Amygdala (tissue), 56 donors: Measurements from ENCODE around the gene SLC37A4.
"Not testable (repeated sequence)": the region's sequence is repeated elsewhere in the genome, so short reads cannot be mapped to it uniquely, and the experiment has no call there.

Experiments
- DNase-seq, 56 donors: peaks; one replicate each; lab custom pipeline; 2025; lab: John Stamatoyannopoulos, UW

Gene SLC37A4

DNA sequence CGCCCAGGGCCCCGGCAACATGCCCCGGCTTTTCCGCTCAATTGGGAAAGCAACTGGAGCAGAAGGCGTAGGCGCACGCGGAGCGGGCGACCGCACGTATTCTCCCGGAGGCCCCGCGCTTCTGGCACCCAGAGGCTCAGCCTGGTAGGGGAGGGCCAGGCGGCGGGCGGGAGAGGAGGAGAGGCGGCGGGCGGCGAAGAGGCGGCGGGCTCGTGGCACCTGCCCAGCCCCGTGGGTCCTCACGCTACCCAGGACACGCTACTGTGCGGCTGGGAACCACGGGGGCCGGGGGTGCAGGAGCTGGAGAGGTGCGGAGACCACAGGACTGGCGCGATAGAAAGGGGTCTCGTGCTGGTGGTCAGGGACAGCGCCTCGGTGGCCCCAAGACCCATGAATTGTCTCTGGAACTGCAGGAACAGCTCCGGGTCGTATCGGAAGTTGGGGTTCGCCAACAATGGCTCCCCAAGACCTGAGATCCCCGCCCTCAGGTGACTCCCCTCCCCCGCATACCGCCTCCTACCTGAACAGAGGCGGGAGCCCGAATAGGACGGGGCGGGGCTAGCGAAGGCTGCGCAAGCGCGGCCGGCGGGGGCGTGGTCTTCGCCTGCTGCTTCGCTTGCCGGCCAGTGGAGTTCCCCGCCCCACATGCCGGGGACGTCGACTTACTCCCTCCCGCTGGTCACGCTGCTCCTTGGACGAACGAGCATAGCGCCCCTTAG is at the start of gene SLC37A4:
Gene SLC37A4 (minus strand): TSS at position 549 of the 719 bp plus-strand sequence.
- peak; percentile 49 to 99 (median 93) for DNase-seq

DNA sequence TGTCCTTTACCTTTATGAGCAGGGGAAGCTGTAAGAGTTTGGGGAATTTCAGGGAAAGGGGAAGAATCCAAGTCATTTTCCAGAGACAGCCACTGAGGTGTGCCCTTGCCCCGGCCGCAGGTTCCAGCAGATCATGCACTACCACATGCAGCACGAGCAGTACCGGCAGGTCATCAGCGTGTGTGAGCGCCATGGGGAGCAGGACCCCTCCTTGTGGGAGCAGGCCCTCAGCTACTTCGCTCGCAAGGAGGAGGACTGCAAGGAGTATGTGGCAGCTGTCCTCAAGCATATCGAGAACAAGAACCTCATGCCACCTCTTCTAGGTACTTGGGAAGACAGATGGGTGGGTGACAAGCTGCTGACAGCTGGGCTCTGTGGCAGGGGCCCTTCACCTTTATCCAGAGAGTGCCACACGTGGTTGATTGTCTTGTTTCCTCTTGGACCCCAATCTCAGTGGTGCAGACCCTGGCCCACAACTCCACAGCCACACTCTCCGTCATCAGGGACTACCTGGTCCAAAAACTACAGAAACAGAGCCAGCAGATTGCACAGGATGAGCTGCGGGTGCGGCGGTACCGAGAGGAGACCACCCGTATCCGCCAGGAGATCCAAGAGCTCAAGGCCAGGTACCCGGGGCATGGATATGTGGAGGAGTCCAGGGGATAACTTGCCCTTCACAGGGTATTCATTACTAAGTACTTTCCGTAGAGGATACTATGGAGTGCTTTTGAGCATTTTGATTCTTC is 48.2 kb upstream of the SLC37A4 start:
- DNase-seq, result no peak

DNA sequence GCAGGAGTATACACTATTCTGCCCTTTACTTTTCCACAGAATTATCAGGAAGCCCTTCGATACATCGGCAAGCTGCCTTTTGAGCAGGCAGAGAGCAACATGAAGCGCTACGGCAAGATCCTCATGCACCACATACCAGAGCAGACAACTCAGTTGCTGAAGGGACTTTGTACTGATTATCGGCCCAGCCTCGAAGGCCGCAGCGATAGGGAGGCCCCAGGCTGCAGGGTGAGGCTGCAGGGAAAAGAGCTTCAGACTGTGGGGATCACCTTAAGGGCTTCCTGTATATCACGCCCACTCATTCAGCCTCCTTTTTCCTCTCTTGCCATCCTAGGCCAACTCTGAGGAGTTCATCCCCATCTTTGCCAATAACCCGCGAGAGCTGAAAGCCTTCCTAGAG is 47.2 kb upstream of the SLC37A4 start:
- DNase-seq, result no peak

GRCh38 chr11:119067371-119068222 is 36.9 kb upstream of the SLC37A4 start, which contains the start of gene VPS11:
VPS11 (plus strand) TSS chr11:119067818; CDS start chr11:119067824, 6 bp downstream.
- peak; percentile 80 to 97 (median 92) for DNase-seq

DNA sequence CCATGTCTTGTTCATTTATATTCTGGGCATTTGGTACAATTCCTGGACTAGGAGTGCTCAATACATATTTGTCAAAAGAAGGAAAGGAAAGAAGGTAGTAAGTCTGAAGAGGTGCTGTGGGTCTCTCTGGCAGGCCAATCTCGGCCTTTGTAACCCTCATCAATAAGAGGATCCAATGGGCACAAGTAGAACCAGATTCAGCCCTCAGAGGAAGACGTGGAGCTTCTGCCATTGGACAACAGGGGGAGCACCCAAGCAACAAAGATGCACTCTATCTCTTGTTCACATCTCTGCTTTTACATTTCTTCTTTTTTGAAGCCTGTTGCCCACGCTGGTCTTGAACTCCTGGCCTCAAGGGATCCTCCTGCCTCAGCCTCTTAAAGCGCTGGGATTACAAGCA is 34.7 kb upstream of the SLC37A4 start:
- DNase-seq, result peak in 1 of 56 donors; percentile 3

DNA sequence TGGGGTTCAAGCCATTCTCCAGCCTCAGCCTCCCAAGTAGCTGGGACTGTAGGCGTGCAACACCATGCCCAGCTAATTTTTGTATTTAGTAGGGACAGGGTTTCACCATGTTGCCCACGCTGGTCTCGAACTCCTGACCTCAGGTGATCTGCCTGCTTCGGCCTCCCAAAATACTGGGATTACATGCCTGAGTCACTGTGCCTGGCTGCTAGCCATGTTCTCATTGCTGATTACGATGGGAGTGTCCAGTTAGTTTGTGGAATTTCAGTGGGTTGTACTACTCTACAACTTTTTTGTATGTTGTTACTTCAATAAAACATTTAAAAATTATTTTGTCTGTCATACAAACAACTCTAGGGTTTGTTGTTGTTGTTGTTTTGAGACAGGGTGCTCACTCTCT is 32.1 kb upstream of the SLC37A4 start:
- no peak for DNase-seq

DNA sequence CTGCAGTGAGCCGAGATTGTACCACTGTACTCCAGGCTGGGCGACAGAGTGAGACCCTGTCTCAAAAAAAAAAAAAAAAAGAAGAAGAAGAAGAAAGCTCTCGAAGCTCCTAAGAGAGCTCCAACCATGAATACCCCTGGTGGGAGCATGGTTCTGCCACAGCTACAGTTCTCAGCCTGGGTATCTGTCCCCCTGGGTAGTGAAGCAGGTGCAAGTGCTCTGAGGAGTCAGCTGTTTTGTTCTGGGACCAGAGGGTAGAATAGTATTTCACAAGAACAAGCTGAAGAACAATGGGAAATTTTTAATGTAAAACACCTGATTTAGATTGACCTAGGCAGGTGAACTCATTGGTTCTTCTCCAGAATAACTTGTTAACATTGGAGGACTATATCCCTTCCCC is 30.6 kb upstream of the SLC37A4 start:
- no peak for DNase-seq

DNA sequence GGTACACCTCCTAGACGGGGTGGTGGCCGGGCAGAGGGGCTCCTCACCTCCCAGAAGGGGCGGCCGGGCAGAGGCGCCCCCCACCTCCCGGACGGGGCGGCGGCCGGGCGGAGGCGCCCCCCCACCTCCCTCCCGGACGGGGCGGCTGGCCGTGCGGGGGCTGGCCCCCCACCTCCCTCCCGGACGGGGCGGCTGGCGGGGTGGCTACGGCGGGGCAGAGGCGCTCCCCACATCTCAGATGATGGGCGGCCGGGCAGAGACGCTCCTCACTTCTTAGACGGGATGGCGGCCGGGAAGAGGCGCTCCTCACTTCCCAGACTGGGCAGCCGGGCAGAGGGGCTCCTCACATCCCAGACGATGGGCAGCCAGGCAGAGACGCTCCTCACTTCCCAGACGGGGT is 28.5 kb upstream of the SLC37A4 start:
- DNase-seq, result not testable (repeated sequence)

DNA sequence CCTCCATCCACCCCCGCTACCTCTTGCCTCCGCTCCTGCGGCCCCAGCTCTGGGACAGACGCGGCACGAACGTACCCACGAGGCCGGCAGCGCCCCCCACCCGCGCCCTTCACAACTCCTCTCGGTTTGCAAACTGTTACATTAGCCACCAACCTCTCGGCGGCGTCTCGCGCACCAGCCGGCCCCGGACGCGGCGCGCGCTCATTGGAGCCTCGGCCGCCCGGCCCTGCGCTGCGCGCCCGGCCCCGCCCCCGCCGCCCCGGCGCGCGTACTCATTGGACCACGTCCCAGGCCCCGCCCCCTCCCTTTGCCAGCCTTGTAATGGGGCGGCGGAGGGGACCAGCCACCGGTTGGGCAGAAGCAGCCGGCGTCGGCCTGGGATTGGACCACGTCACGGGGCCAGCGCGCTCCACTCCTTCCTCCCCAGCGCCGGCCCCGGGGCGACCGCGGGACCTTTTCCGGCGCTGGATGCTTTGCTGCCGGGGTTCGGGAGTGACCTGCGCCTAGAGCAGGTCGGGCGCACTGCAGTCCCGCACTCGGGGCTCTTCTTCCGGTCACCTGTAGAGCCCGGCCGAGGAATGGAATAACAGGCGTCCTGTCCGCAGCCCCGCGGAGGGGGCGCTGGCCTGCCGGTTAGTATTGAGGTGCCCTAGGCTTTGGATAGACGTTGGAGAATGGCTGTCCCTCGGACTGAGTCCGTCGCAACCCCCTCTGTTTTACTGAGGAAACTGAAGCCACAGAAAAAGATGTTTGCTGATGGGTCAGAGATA is 26.5 kb upstream of the SLC37A4 start, which contains the start of gene HYOU1:
Gene HYOU1 (minus strand): TSS at position 206 of the 770 bp plus-strand sequence. CDS start 1,045 bp downstream, outside the sequence.
- peak; percentile 54 to 99 (median 94) for DNase-seq

- DNase-seq, result peak in 12 of 56 donors; percentile 15 to 61 (median 38)
Observed at GRCh38 chr11:119056421-119056999, 25.8 kb upstream of the SLC37A4 start.

DNA sequence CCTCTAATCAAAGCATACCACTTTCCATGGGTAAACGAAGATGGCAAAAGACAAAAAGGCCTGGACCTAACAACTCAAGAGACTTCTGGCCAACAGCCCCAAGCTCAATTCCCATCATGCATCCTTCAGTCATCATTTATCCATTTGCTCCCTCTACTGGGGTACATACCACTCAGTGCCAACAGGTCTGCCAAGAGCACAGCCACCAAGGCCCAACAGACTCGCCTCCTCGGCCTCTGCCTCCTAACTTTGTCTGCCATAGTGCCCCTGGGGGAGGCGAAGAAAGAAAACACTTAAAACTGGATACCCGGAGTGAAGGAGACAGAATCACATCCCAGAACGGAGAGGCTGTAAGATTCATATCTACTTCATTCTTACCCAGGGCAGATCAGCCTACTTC is 25.2 kb upstream of the SLC37A4 start:
- peak in 1 of 56 donors; percentile 7 for DNase-seq

DNA sequence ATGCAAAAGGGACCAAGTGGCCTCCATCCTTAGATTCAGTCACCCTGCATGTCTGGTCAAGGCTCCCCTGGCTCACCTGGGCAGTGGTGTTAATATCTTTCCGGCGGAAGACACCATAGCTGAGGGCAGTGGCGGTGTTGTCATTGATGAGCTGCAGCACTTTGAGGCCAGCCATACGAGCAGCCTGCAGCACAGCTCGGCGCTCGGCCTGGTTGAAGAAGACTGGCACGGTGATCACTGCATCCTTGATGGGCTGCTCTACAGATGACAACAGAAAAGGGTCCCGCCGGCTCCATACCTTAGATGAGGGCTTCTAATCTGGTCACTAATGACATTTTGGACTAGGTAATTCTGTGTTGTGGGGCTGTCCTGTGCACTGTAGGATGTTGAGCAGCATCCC is 23.7 kb upstream of the SLC37A4 start:
- DNase-seq, result no peak

DNA sequence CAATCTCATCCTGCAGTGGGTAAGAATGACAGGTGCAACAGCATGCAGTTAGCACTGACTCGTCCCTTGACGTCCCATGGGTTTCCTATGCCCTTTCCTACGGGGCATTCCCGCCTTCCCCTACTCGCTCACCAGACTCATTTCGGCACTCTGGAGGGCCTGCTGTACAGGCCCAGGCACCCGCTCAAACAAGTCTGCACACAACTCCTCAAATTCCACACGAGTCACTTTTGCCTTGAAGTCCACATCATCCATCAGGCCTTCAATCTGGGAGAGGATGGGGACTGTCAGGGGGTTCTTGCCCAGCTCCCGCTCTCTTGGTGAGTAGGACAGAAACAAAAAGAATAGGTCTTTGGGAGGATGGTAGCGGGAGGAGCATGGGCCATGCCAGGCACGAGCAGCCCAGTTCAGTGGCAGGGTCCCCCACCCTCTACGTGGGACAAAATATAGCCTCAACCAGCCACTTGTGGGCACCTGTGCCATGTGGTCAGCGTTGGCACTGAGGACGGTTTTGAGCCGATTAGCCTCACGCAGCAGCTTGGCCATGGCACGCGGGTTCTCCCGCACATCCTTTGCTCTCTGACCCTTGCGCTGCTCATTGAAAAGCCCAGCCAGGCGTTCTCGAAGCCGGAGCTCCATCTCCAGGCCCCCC is 21.6 kb upstream of the SLC37A4 start:
- DNase-seq, result no peak

DNA sequence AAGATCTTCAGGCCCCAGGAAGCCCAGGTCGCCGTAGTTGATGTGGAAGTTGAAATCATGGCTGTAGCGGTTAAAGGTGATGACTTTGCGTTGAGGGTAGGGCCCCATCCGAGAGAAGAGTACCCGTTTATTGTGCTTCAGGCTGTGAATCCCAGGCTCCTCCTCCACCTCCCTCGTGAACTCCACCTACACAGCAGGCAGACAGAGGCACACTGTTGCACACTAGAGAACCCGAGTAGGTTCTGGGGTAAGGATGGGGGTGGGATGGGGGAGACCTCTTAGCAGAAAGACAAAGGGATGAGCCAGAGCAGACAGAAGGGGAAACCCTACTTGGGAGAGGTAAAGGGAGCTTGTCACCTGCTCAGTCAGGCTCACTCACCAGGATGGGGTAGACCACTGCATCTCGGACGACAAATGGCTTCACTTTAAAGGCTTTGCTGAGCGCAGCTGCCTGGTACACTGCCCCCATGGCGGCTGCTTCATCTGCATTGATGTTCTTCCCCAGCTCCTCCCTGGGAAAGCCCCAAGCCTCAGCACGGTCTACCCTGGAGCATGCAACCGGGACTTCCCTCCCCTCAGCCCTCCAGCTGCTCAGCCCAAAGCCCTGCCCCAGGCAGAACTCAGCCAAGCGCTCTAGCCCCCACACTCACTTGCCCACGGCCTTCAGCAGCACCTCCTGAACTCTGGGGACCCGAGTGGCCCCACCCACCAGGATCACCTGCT is 20.9 kb upstream of the SLC37A4 start:
- no peak for DNase-seq

DNA sequence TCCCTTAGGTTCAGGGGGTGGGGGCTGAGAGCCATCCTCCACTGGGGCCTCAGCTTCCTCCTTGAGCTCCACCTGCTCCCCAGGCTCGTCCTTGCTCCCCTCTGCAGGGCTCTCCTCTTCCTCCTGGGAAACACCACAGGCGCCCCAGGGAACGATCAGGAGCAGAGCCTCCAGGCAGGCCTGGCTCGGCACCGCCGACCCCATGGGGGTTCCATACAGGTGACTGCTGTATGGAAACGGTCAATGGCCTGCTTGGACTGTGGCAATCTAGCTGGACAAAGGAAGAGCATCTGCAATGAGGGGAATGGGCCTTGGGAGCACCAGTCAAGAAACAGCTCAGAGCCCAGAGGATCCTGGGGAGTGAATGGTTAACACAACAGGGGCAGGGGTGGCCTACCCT is 18.4 kb upstream of the SLC37A4 start:
- no peak for DNase-seq

DNA sequence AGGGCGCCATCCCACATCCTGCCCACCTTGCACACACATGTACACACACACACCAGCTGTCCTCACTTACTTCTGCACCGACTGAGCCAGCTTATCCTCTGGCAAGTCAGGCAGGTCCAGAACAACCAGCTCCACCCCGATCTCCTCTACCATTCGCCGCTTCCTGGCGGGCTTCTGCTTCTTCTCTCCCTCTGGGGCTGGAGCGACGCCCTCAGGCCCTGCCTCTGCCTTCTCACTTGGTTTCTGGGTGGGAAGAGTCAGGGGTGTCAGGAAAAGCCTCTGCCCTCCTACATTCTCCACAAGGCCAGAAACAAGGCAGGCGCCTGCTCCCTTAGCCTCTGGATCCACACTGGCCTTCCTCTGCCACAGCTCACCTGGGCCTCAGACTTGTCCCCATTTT is 18.0 kb upstream of the SLC37A4 start:
- no peak for DNase-seq

- DNase-seq, result no peak
Observed at GRCh38 chr11:119047205-119047604, 16.5 kb upstream of the SLC37A4 start.

- DNase-seq, result no peak
Observed at GRCh38 chr11:119046489-119046888, 15.8 kb upstream of the SLC37A4 start.
